GM12872 (cell line): ENCODE data around the gene HOXB8.

Experiments
- CTCF ChIP-seq: IDR thresholded peaks from 3 replicates; pipeline ENCODE4 v1.5.1; 2011; ENCODE audit warnings: low read depth, mild to moderate bottlenecking, low read length, moderate library complexity; ENCODE audit not compliant: insufficient read depth

Gene HOXB8

GRCh38 chr17:48609759-48610281 is 5.3 kb downstream of the HOXB8 start:
- no peak for TF ChIP-seq CTCF

GRCh38 chr17:48609033-48609432 is 6.1 kb downstream of the HOXB8 start:
- no peak for TF ChIP-seq CTCF

- no peak for TF ChIP-seq CTCF
Observed at GRCh38 chr17:48608494-48608834, 6.6 kb downstream of the HOXB8 start.

- no peak for TF ChIP-seq CTCF
Observed at GRCh38 chr17:48606892-48607614, 8.0 kb downstream of the HOXB8 start.

GRCh38 chr17:48605991-48606891 is 8.9 kb downstream of the HOXB8 start:
- no peak for TF ChIP-seq CTCF

- no peak for TF ChIP-seq CTCF
Observed at GRCh38 chr17:48605409-48605919, 9.6 kb downstream of the HOXB8 start.

- TF ChIP-seq CTCF = no peak
Observed at GRCh38 chr17:48604770-48605329, 10.2 kb downstream of the HOXB8 start, which contains the start of gene HOXB6. Gene HOXB6 (minus strand): TSS chr17:48604986. CDS start chr17:48598150, 6,836 bp downstream.
